ENCODE measurements around the gene WFDC2.

DNA sequence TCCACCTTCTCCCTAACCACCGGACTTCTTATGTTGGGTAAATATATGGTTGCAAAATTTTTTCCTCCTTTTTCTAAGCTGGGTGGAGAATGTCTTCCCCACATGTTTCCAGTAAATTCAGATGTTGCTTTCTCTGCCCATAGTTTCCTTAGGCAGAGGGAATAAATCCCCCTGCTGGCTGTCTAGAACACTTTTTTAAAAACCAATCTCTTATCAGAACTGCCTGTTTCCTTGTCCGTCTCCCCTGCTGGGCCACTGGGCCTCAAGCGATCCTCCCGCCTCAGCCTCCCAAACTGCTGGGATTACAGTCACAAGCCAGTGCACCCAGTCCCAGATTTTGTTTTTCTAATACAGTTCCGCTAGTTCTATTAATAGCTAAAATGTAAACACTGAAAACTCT, 9.9 kb upstream of the WFDC2 start:
- TF ChIP-seq, protein P1, sequence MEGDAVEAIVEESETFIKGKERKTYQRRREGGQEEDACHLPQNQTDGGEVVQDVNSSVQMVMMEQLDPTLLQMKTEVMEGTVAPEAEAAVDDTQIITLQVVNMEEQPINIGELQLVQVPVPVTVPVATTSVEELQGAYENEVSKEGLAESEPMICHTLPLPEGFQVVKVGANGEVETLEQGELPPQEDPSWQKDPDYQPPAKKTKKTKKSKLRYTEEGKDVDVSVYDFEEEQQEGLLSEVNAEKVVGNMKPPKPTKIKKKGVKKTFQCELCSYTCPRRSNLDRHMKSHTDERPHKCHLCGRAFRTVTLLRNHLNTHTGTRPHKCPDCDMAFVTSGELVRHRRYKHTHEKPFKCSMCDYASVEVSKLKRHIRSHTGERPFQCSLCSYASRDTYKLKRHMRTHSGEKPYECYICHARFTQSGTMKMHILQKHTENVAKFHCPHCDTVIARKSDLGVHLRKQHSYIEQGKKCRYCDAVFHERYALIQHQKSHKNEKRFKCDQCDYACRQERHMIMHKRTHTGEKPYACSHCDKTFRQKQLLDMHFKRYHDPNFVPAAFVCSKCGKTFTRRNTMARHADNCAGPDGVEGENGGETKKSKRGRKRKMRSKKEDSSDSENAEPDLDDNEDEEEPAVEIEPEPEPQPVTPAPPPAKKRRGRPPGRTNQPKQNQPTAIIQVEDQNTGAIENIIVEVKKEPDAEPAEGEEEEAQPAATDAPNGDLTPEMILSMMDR (IDR thresholded peaks at IDR 0.05): no peak
- TF ChIP-seq POLR2A (IDR thresholded peaks at IDR 0.05; ENCODE audit: low read depth) (no peak), EP300 (IDR thresholded peaks at IDR 0.05) (no peak)
